Putamen (tissue), 1 donor: ENCODE results near the gene VPS13A.
A peak's percentile ranks its signal among the peaks of the same experiment; 100 is the strongest.
"Not testable (repeated sequence)": the region's sequence is repeated elsewhere in the genome, so short reads cannot be mapped to it uniquely, and the experiment has no call there.

Experiments
- DNase-seq: peaks from one replicate; pipeline ENCODE4 v3.0.0-alpha.2; 2016; ENCODE audit warnings: low spot score

Gene VPS13A

GRCh38 chr9:77304543-77304942 lies 127.2 kb downstream of the VPS13A start:
- no peak for DNase-seq

GRCh38 chr9:77305622-77306400 lies 128.5 kb downstream of the VPS13A start:
- DNase-seq, result no peak

DNA sequence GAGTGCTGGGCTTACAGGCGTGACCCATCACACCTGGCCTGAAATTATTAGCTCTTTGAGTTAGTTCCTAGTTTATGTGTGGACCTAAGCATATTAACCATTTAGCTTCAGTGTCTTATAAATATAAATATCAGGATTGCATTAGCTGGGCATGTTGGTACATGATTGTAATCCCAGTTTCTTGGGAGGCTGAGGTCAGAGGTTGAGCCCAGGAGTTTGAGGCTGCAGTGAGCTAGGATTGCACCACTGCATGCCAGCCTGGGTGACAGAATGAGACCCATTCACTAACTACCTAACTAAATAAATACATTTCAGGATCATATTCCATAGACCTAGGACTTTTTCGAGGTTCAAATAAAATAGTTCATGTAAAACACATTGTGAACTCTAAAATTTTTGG lies 129.8 kb downstream of the VPS13A start:
- DNase-seq, result no peak

DNA sequence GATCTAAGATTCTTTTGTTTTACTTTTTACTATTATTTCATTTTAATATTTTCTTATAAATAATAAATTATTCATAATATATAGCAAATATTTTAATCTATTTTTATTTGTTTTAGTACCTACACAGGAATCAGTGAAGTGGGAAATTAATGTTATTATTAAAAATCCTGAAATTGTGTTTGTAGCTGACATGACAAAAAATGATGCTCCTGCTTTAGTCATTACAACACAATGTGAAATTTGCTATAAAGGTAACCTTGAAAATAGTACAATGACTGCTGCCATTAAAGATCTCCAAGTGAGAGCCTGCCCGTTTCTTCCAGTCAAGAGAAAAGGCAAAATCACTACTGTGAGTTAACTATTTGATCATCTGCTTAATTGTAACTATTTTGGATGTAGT lies 138.7 kb downstream of the VPS13A start:
- no peak for DNase-seq

GRCh38 chr9:77325058-77325457 lies 147.7 kb downstream of the VPS13A start:
- DNase-seq, result no peak

DNA sequence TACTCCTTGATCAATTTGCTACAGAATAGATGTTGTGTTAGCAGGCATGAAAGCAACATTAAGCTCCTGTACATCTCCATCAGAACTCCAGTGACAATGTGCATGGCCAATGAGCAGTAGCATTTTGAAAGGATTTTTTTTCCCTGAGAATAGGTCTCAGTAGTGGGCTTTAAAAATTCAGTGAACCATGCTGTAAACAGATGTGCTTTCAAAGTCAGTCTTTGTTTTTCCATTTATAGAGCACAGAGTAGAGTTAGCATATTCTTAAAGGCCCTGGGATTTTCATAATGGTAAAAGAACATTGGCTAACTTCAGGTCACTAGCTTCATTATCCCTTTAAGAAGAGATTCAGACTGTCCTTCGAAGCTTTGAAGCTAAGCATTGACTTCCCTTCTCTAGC lies 150.8 kb downstream of the VPS13A start:
- DNase-seq, result no peak

DNA sequence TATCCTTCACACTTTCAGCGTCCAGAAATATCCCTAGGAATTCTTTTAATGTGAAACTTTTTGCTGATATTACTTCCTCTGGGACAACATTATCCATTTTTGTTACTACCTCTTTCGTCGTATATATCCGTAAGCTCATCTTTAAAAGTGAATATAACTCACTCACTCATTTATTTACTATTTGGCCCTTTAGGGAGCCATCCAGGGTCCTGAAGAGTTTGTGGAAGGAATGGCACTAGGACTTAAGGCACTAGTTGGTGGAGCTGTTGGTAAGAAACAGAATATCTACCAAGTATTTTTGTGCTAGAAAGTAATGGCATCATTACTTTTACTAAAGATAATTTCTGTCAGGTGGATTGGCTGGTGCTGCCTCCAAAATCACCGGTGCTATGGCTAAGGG lies 192.7 kb downstream of the VPS13A start:
- DNase-seq, result no peak

- no peak for DNase-seq
These were observed 196.9 kb downstream of the VPS13A start for GRCh38 chr9:77374266-77374665.

DNA sequence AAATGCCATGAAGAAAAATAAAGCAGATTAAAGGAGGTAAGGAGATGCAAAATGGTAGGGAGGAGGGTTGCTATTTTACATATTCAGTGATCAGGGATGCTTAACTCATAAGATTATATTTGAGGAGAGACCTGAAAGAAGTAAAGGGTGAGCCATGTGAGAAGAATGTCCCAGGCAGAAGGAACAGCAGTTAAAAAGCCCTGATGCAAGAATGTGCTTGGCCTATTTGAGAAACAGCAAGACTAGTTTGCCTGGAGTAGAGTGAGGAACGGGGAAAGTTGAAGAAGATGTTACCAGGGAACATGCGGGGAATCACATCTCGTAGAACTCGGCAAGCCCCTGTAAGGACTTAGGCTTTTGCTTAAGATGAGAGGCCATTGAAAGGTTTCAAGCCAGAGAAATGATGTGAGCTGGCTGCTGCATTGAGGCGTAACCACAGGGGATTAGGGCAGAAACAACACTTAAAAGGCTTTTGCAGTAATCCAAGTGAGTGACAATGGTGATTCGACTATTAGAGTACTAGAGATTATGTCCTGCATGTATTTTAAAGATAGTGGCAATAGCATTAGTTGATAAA lies 198.7 kb downstream of the VPS13A start:
- DNase-seq, result no peak

GRCh38 chr9:77384406-77384805 lies 207.1 kb downstream of the VPS13A start:
- peak; percentile 26 for DNase-seq

- no peak for DNase-seq
These were observed 208.9 kb downstream of the VPS13A start for GRCh38 chr9:77386187-77386586.

DNA sequence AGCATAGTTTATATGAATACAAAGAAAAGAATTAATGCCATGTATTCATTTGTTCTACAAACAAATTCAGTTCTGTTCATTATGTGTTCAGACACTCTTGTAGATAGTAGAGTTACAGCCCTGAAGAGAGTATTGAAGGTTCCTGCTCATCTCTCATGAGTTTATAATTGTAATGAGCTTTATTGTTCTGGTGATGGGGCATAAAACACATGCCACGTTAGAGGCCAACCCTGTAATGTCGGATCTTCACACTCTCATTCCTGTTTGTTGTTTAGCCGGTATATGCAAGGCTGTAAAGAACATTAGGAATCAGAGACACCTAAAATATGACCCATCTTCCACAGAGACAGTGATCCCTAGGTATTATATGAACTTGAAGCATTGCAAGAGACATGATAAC lies 214.5 kb downstream of the VPS13A start:
- no peak for DNase-seq

DNA sequence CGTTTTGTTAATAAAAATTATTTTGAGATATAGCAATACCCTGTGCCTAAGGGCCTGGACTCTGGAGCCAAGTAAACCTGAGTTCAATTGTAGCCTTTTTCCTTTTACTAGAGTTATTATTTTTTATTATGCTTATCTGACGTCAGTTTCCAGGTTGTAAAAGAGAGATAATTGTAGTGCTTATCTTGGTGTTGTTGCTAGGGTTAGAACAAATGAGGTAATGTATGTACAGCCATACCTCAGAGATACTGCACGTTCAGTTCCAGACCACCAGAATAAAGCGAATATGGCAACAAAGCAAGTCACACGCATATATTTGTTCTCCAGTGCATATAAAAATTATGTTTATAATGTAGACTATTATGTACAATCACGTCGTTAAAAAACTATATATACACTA lies 215.0 kb downstream of the VPS13A start:
- no peak for DNase-seq

DNA sequence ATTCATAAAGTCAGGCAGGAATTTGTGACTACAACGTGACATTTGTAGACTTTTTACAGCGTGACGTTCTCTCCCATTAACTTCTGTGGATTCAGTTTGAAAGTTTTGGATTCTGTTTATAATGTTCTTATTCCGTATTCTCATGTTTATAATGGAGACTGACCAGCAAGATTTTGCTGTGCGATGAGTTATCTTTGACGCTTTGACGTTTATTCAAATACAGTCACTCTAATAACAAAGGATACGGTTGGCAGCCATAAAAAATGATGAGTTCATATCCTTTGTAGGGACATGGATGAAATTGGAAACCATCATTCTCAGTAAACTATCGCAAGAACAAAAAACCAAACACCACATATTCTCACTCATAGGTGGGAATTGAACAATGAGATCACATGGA lies 221.2 kb downstream of the VPS13A start:
- not testable (repeated sequence) for DNase-seq

GRCh38 chr9:77399964-77400363 lies 222.6 kb downstream of the VPS13A start:
- no peak for DNase-seq

- no peak for DNase-seq
These were observed 225.0 kb downstream of the VPS13A start for GRCh38 chr9:77402286-77402685.

- no peak for DNase-seq
These were observed 225.9 kb downstream of the VPS13A start for GRCh38 chr9:77403239-77403638.

- not testable (repeated sequence) for DNase-seq
These were observed 231.2 kb downstream of the VPS13A start for GRCh38 chr9:77408521-77408920.

DNA sequence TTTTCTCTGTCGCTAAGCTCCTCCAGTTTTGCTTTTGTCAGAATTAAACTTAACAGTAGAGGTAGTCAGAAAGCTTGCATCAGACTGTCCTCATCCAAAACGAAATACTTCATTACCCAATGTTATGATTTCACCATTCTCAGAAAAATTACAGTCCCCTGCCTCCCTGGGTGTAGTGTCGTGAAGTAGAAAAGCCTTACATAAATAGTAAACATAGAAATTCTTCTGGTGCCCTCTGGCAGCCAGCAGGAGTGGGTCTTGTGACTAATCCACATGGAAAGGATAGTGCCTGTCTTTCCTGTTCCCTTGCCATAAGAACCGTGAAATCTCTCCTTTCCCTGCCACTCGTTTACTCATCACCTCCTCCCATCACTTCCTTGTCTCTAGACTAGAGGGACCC lies 240.2 kb downstream of the VPS13A start:
- DNase-seq, result no peak

GRCh38 chr9:77418226-77418625 lies 240.9 kb downstream of the VPS13A start:
- no peak for DNase-seq

DNA sequence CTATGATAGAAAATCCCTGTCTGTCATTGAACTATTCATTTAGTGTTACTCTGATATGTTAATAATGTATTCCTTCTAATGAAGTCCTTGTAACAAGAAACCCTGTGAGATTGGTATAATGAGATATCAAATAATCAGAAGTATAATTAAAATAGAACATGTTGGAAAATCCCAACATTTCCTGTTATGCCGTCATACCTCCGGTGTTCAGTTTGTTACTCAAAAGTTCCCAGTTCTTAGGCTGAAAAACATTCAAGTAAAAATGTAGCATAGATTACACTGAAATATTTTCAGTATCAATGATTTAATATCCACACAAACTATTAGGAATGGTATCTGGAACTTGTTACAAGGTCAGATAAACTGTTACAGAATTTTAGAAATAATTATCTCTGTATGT lies 243.3 kb downstream of the VPS13A start:
- no peak for DNase-seq

DNA sequence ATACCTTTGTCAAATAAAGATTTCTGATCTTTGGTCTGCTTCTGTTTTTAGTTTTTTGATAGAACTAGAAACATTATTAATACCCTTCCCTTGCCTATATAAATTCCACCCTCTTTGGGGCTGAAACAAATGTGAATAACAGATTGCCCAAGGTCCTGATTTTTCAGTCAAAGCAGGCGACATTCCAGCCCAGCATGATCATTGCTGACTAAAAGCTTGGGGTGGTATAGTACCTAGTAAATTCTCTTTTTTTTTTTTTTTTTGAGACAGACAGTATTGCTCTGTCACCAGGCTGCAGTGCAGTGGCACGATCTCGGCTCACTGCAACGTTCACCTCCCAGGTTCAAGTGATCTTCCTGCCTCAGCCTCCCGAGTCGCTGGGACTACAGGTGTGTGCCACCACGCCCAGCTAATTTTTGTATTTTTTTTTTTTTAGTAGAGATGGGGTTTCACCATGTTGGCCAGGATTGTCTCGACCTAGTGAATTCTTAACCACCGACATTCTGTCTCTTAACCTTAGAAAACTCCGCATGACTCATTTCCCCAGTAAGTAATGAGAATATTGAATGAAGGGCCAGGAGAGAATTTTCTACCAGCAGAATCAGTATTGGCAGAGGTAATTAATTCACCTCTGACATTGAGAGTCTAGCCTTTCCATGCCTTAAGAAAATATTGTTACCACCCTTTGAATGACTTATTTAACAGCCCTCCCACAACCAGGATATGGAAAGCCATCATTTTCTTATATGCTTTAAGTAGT lies 244.4 kb downstream of the VPS13A start:
- no peak for DNase-seq

DNA sequence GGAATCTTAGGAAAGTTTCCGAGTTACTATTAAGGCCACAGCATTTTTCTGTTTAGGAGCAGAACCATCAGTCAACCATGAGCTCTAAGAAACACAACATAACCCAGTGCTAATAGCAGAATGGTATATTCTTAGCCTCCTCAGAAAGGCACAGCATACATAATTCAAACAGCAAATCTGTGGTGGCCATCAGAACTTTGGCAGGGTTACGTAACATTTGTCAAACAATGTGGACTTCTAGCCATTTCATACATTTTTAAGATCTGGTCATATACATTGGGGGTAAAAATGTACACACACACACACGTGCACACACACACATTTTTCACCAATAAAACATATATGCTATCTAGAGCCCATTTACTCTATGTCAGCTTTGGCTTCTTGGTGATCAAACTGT lies 245.6 kb downstream of the VPS13A start:
- DNase-seq, result no peak
